Upper lobe of left lung (tissue), 4 donors: ENCODE results near the gene SPATA16.

Source experiments
- CTCF ChIP-seq, 6 experiments: fragments of 450-650 bp in 4 of 6; fragments of 200-600 bp in 2 of 6; sonication (generic) in 2 of 6; IDR thresholded peaks; one replicate each; pipeline ENCODE4 v1.5.1; 2016 to 2019; ENCODE audit warnings: antibody characterized with exemption in 6 of 6
- EP300 ChIP-seq, 4 donors: sonication (generic); formaldehyde crosslinking; IDR thresholded peaks; one replicate each; pipeline ENCODE4 v1.5.1; 2017; ENCODE audit warnings: antibody characterized with exemption in 4 of 4, control low read depth in 2 of 4
- POLR2A ChIP-seq, 4 donors: fragments of 450-650 bp; IDR thresholded peaks; one replicate each; pipeline ENCODE4 v1.5.1; 2016 to 2017; ENCODE audit warnings: antibody characterized with exemption in 4 of 4, mild to moderate bottlenecking in 2 of 4
- POLR2AphosphoS5 ChIP-seq, 2 donors: sonication (generic); formaldehyde crosslinking; IDR thresholded peaks; one replicate each; pipeline ENCODE4 v1.5.1; 2017; ENCODE audit warnings: antibody characterized with exemption in 2 of 2

- TF ChIP-seq CTCF (IDR thresholded peaks at IDR 0.05): no peak
- TF ChIP-seq POLR2AphosphoS5 (IDR thresholded peaks at IDR 0.05): no peak
- TF ChIP-seq POLR2A (IDR thresholded peaks at IDR 0.05): no peak
- no peak for TF ChIP-seq EP300 (IDR thresholded peaks at IDR 0.05)
Observed at GRCh38 chr3:173109143-173109542, 31.9 kb downstream of the SPATA16 start.
